K562 (cell line): ENCODE data around the gene NDUFC2. TPM values are rescaled to one million over a fixed set of nuclear protein-coding genes. Genes with fewer than 3 reads are reported as not detected.

Experiments used
- ATF7 ChIP-seq: fragments of 450-650 bp; IDR thresholded peaks from 2 replicates; pipeline ENCODE4 v1.7.1; 2014; ENCODE audit warnings: mild to moderate bottlenecking, moderate library complexity
- CHD7 ChIP-seq: fragments of 200-600 bp; sonication (generic); IDR thresholded peaks from one replicate; pipeline ENCODE4 v1.6.1; 2012; ENCODE audit warnings: mild to moderate bottlenecking, low read depth, low read length, inconsistent platforms
- EGR1 ChIP-seq: fragments of 450-650 bp; conservative IDR thresholded peaks from 2 replicates; pipeline ENCODE4 v1.6.1; 2017; ENCODE audit warnings: mild to moderate bottlenecking
- HDAC8 ChIP-seq: fragments of 450-650 bp; IDR thresholded peaks from 2 replicates; pipeline ENCODE4 v1.6.1; 2016; ENCODE audit warnings: mild to moderate bottlenecking, missing genetic modification characterization, moderate library complexity, missing compliant biosample characterization
- ID3 ChIP-seq, 2 experiments: fragments of 250-450 bp in 1 of 2; fragments of 450-650 bp in 1 of 2; sonication (Bioruptor Pico) in 1 of 2; IDR thresholded peaks; 2 replicates each; pipeline versions ENCODE4 v1.6.1 to v1.8.0; 2016 to 2021; ENCODE audit warnings: mild to moderate bottlenecking in 2 of 2, moderate library complexity in 2 of 2, missing compliant biosample characterization in 1 of 2, missing genetic modification characterization in 1 of 2
- POU5F1 ChIP-seq: fragments of 150-350 bp; IDR thresholded peaks from 2 replicates; pipeline ENCODE4 v1.6.1; 2014; ENCODE audit warnings: borderline replicate concordance, low read length, low read depth, mild to moderate bottlenecking; ENCODE audit not compliant: partially characterized antibody
- PRDM10 ChIP-seq: fragments of 450-650 bp; IDR thresholded peaks from 2 replicates; pipeline ENCODE4 v1.6.1; 2018; ENCODE audit not compliant: partially characterized antibody
- PRMT5 ChIP-seq: sonication (generic); formaldehyde crosslinking; IDR thresholded peaks from 2 replicates; pipeline ENCODE4 v1.5.0; 2020; ENCODE audit warnings: missing genetic modification reagents
- PRPF4 ChIP-seq: fragments of 200-400 bp; formaldehyde crosslinking; IDR thresholded peaks from one replicate; pipeline ENCODE4 v1.6.1; 2017; ENCODE audit warnings: low read length, low read depth, mild to moderate bottlenecking; ENCODE audit not compliant: insufficient read depth, poor library complexity, severe bottlenecking
- TAF1 ChIP-seq: IDR thresholded peaks from 2 replicates; pipeline ENCODE4 v1.6.1; 2011; ENCODE audit warnings: mild to moderate bottlenecking, low read length, moderate library complexity; ENCODE audit not compliant: insufficient read depth, control insufficient read depth, severe bottlenecking; ENCODE audit errors: extremely low read depth
- TCF7L2 ChIP-seq: fragments of 150-350 bp; IDR thresholded peaks from 2 replicates; pipeline ENCODE4 v1.6.1; 2016; ENCODE audit warnings: low read depth, mild to moderate bottlenecking, low read length, moderate library complexity
- polyA plus RNA-seq, 8 experiments: library from polyadenylated mRNA; depleted of rRNA in 4 of 8; stranded (reverse) in 5 of 8; unstranded in 3 of 8; fragments of >200 nt; fragmentation: Nextera tagmentation in 2 of 8; fragmentation: Illumina TruSeq in 1 of 8; extraction: Ambion mirVana in 2 of 8; extraction: Trizol in 1 of 8; gene quantifications; 2 replicates each; pipeline versions ENCODE4 v1.2.1 to v1.2.3, GENCODE V29; 2011 to 2014; ENCODE audit warnings: inconsistent platforms in 1 of 8, missing spikeins in 1 of 8
- total RNA-seq, 7 experiments: library from RNA; depleted of rRNA in 6 of 7; stranded (reverse); fragments of >200 nt in 6 of 7; fragmentation: Illumina TruSeq in 2 of 7; extraction: Trizol in 2 of 7; gene quantifications; 2 replicates each; pipeline versions ENCODE4 v1.2.1 to v1.2.3, GENCODE V29; 2011 to 2021; ENCODE audit warnings: low replicate concordance in 1 of 7

NDUFC2 gene
- total and polyA plus RNA-seq, 9 of the 15 experiments (the other 6 are each of a cell fraction or from before 2014, with no cell fraction given), result 168 to 1,119 (median 442) TPM

- TF ChIP-seq CHD7, result no peak
- TF ChIP-seq PRDM10, result peak; percentile 18
- peak; percentile 34; the same call in 1 of the 2 replicates for TF ChIP-seq EGR1
- TF ChIP-seq ID3 (CRISPR knock-in tag; IDR thresholded peaks at IDR 0.05), result no peak
- 0 out of 2 replicates have a peak, but pooled peaks have one; percentile 61 for TF ChIP-seq ID3 (tag; IDR thresholded peaks at IDR 0.05)
- TF ChIP-seq TCF7L2, result no peak
- peak; percentile 83; the same call in 1 of the 2 replicates for TF ChIP-seq HDAC8
- no peak for TF ChIP-seq PRMT5 (CRISPR knock-in tag)
- TF ChIP-seq POU5F1, result no peak
- peak; percentile 19; the same call in 1 of the 2 replicates for TF ChIP-seq ATF7
- TF ChIP-seq TAF1, result no peak
- no peak for TF ChIP-seq PRPF4
These were observed 45.0 kb downstream of the NDUFC2 start (continued) for GRCh38 chr11:78034623-78035022.
